Left ventricle myocardium inferior (tissue), 1 donor: ENCODE data around the gene MLLT10. TPM values are rescaled to one million over a fixed set of nuclear protein-coding genes. Genes with fewer than 3 reads are reported as not detected.

Experiments
- DNase-seq: peaks from one replicate; pipeline ENCODE4 v3.0.0-alpha.2; 2020
- H3K27ac ChIP-seq: fragments of 200-600 bp; replicated peaks from 2 replicates; pipeline ENCODE4 v1.8.0; 2021
- H3K27me3 ChIP-seq: fragments of 200-600 bp; 2 replicates; pipeline ENCODE4 v1.8.0; 2021; ENCODE audit warnings: low read depth
- H3K36me3 ChIP-seq: fragments of 200-600 bp; 2 replicates; pipeline ENCODE4 v1.8.0; 2021
- H3K4me1 ChIP-seq: fragments of 200-600 bp; 2 replicates; pipeline ENCODE4 v1.8.0; 2021
- H3K4me3 ChIP-seq: fragments of 200-600 bp; 2 replicates; pipeline ENCODE4 v1.8.0; 2021; ENCODE audit warnings: mild to moderate bottlenecking, moderate library complexity
- H3K9me3 ChIP-seq: fragments of 200-600 bp; replicated peaks from 2 replicates; pipeline ENCODE4 v1.8.0; 2021
- CTCF ChIP-seq: fragments of 200-600 bp; IDR thresholded peaks from 2 replicates; pipeline ENCODE4 v1.8.0; 2021; ENCODE audit warnings: antibody characterized with exemption, mild to moderate bottlenecking, borderline replicate concordance
- intact Hi-C: fragments of 100-400 bp; cut with micrococcal nuclease; formaldehyde crosslinking; loops from one replicate; pipeline ENCODE4 v1.11.0; 2022
- total RNA-seq: library from RNA; stranded (reverse); fragmentation: NEBNext Ultra II Directional; extraction: Animal tissue kit (Norgen Biotek cat#: 25700); gene quantifications from one replicate; pipeline ENCODE4 v1.2.1, GENCODE V29; 2021
- donor health status: DM: no; HTN: yes; CAD: no; lungs with severe emphysema.

The MLLT10 gene
- total RNA-seq, 1 donor from 2014 or later = 18.7 TPM

- peaks cover 68% of the 10 kb centered on the region for H3K4me1 ChIP-seq
Observed at GRCh38 chr10:21522631-21523406, 11.2 kb upstream of the MLLT10 start.

GRCh38 chr10:21523557-21524008, 10.4 kb upstream of the MLLT10 start:
- no peaks in the 10 kb centered on the region for H3K9me3 ChIP-seq
- H3K27me3 ChIP-seq = no peaks in the 10 kb centered on the region
- DNase-seq = no peak
- intact Hi-C loops = no loop called here
- TF ChIP-seq CTCF = no peak
- peak overlapping the region; percentile 99 for H3K27ac ChIP-seq
- H3K4me3 ChIP-seq = peak overlapping the region; percentile 81
- peaks cover 68% of the 10 kb centered on the region for H3K4me1 ChIP-seq
- no peaks in the 10 kb centered on the region for H3K36me3 ChIP-seq

More at GRCh38 chr10:21522631-21523406, 11.2 kb upstream of the MLLT10 start:
- no peak for TF ChIP-seq CTCF
- Histone ChIP-seq H3K4me3 (peak overlapping the region; percentile 81), H3K27me3 (no peaks in the 10 kb centered on the region), H3K36me3 (no peaks in the 10 kb centered on the region), H3K27ac (peak overlapping the region; percentile 99), H3K9me3 (no peaks in the 10 kb centered on the region)
- intact Hi-C loops = no loop called here
- no peak for DNase-seq

GRCh38 chr10:21524131-21524525, 9.9 kb upstream of the MLLT10 start:
- peaks cover 68% of the 10 kb centered on the region for H3K4me1 ChIP-seq
- DNase-seq = no peak
- H3K4me3 ChIP-seq = peak overlapping the region; percentile 81
- intact Hi-C loops = no loop called here
- peak overlapping the region; percentile 99 for H3K27ac ChIP-seq
- no peaks in the 10 kb centered on the region for H3K36me3 ChIP-seq
- H3K9me3 ChIP-seq = no peaks in the 10 kb centered on the region
- no peaks in the 10 kb centered on the region for H3K27me3 ChIP-seq
- TF ChIP-seq CTCF = no peak

- no peaks in the 10 kb centered on the region for H3K36me3 ChIP-seq
- H3K27ac ChIP-seq = peak overlapping the region; percentile 99
- intact Hi-C loops = no loop called here
- no peaks in the 10 kb centered on the region for H3K9me3 ChIP-seq
- no peak for DNase-seq
- no peaks in the 10 kb centered on the region for H3K27me3 ChIP-seq
- no peak for TF ChIP-seq CTCF
- peaks cover 68% of the 10 kb centered on the region for H3K4me1 ChIP-seq
- H3K4me3 ChIP-seq = peak overlapping the region; percentile 81
Observed at GRCh38 chr10:21524526-21525366, 9.3 kb upstream of the MLLT10 start.

GRCh38 chr10:21525367-21526187, 8.5 kb upstream of the MLLT10 start, which contains the start of gene SKIDA1:
TSS of gene SKIDA1 (minus strand) at chr10:21525682. CDS start at chr10:21517822, 7,860 bp downstream.
- Histone ChIP-seq H3K27me3 (no peaks in the 10 kb centered on the region), H3K4me3 (peak within 1 kb of the TSS; percentile 81), H3K36me3 (no peaks in the 10 kb centered on the region), H3K9me3 (no peaks in the 10 kb centered on the region), H3K4me1 (peaks cover 65% of the 10 kb centered on the region), H3K27ac (peak within 1 kb of the TSS; percentile 99)
- intact Hi-C loops = no loop called here
- no peak for TF ChIP-seq CTCF
- DNase-seq = peak; percentile 89
